ENCODE measurements around the gene MAP2K7.
"Not testable (repeated sequence)": the region's sequence is repeated elsewhere in the genome, so short reads cannot be mapped to it uniquely, and the experiment has no call there.

MAP2K7 gene

GRCh38 chr19:7953060-7953459, 49.4 kb downstream of the MAP2K7 start:
- peak; percentile 72 for DNase-seq (ENCODE audit: low read depth)
- no peak for TF ChIP-seq CTCF (IDR thresholded peaks at IDR 0.05; ENCODE audit: low read length, missing control alignments)
- H3K4me3 ChIP-seq (replicated peaks; ENCODE audit: low read depth, low read length) = no peak overlapping the region

DNA sequence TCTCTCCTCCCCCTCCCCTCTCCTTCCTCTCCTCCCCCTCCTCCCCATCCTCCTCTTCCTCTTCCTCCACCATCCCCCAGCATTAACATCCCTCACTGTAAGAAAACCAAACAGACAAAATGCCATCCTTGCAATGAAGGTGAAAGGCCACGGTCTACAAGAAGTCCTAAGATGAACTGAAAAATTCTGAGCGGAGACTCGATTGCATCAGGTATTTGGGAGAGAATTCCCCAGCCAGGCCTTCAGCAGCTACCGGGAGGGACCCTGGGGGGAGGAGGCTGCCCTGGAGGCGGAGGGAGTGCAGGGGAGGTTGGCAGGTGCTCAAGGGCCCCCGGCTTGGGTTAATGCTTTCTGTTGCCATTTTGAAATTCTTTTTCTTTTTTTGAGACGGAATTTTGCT, 49.9 kb downstream of the MAP2K7 start:
- DNase-seq (ENCODE audit: low read depth) = peak; percentile 12
- TF ChIP-seq CTCF (IDR thresholded peaks at IDR 0.05; ENCODE audit: low read length, missing control alignments) = no peak
- no peak overlapping the region for H3K4me3 ChIP-seq (replicated peaks; ENCODE audit: low read depth, low read length)

GRCh38 chr19:7955696-7956095, 52.0 kb downstream of the MAP2K7 start:
- H3K4me3 ChIP-seq (replicated peaks; ENCODE audit: low read depth, low read length) = no peak overlapping the region
- TF ChIP-seq CTCF (IDR thresholded peaks at IDR 0.05; ENCODE audit: low read length, missing control alignments) = no peak
- no peak for DNase-seq (ENCODE audit: low read depth)

DNA sequence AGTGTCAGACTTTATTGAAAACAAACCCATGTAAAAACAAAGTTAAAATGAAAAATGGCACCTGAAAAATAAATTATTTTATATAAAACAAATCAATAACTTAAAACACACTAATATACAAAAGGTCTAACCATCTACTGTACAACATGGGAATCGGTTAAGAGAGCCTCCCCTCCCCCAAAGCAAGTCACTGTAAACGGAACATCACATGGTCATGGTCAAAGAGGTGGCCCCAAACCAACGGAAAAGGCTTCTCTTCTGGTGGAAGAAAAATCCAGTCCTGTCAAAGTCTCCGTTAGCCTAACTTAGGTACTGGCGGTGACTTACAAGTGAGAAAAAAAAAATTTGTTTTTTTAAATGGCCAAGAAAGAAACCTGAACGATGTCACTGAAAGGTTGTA, 55.5 kb downstream of the MAP2K7 start:
- no peak overlapping the region for H3K4me3 ChIP-seq (replicated peaks; ENCODE audit: low read depth, low read length)
- no peak for TF ChIP-seq CTCF (IDR thresholded peaks at IDR 0.05; ENCODE audit: low read length, missing control alignments)
- DNase-seq (ENCODE audit: low read depth) = no peak

GRCh38 chr19:7961082-7961481, 57.4 kb downstream of the MAP2K7 start:
- not testable (repeated sequence) for H3K4me3 ChIP-seq (replicated peaks; ENCODE audit: low read depth, low read length); DNase-seq (ENCODE audit: low read depth)

DNA sequence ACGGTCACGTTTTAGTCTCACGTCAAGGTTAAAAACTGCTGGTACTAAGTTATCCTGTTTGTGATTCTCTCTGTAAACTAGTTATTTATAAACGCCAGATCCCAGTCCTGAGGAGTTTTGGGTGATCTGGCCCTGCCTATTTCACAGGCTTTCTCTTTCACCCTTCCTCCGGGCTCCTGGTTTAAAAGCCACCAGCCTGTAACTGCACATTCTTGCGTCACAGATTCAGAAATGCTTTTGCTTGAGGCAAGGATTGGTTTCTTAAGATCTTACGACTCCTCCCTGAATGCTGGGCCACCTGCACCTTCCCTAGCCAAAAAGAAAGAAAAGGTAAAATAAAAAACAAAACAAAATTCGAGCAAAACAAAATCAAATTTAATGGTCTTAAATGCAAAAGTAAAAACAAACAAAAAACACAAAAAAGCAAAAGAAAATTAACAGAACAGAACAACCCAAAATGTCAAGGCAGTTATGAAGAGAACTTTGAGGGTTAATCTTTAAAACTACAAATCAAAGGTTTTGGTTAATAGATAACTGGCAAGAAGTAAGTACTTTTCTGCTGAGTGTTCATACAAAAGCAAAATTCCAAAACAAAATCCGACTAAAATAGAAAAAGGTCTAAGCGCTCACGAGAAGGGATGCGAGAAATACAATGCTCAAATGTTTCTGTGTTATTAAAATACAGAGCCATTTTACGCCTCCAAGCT, 58.4 kb downstream of the MAP2K7 start:
- DNase-seq (ENCODE audit: low read depth) = no peak
- no peak for TF ChIP-seq CTCF (IDR thresholded peaks at IDR 0.05; ENCODE audit: low read length, missing control alignments)
- no peak overlapping the region for H3K4me3 ChIP-seq (replicated peaks; ENCODE audit: low read depth, low read length)

GRCh38 chr19:7962644-7963268, 59.1 kb downstream of the MAP2K7 start:
- DNase-seq (ENCODE audit: low read depth) = no peak
- no peak overlapping the region for H3K4me3 ChIP-seq (replicated peaks; ENCODE audit: low read depth, low read length)
- TF ChIP-seq CTCF (IDR thresholded peaks at IDR 0.05; ENCODE audit: low read length, missing control alignments) = no peak

All from fibroblast of pulmonary artery (primary cell).